Activated T-helper 2 cell treated with anti-CD3 and anti-CD28 coated beads, Interferon-gamma antibody, Interleukin-2, Interleukin-4, amounts not matched to agents 10 μg/mL and 5 μg/mL and 100 μg/mL, durations not matched to agents 14 hours and 24 hours and 36 hours (primary cell): Measurements from ENCODE around the gene ANTKMT. TPM values are rescaled to one million over a fixed set of nuclear protein-coding genes. Genes with fewer than 3 reads are reported as not detected.
A peak's percentile ranks its signal among the peaks of the same experiment; 100 is the strongest.
"Not testable (repeated sequence)": the region's sequence is repeated elsewhere in the genome, so short reads cannot be mapped to it uniquely, and the experiment has no call there.

Experiments
- DNase-seq: peaks from one replicate; pipeline ENCODE4 v3.0.0; 2021; ENCODE audit warnings: low spot score
- H3K27ac Mint-ChIP-seq: one replicate; pipeline ENCODE4 v1.8.0; 2021; ENCODE audit warnings: mixed read lengths
- H3K27me3 Mint-ChIP-seq: one replicate; pipeline ENCODE4 v1.8.0; 2021; ENCODE audit warnings: low read depth, mixed read lengths
- H3K36me3 Mint-ChIP-seq: one replicate; pipeline ENCODE4 v1.8.0; 2021; ENCODE audit warnings: low read depth, mixed read lengths
- H3K4me1 Mint-ChIP-seq: one replicate; pipeline ENCODE4 v1.8.0; 2021; ENCODE audit warnings: low read depth, mixed read lengths
- H3K4me3 Mint-ChIP-seq: one replicate; pipeline ENCODE4 v1.8.0; 2021; ENCODE audit warnings: low read depth, mild to moderate bottlenecking, moderate library complexity, mixed read lengths
- H3K9me3 Mint-ChIP-seq: one replicate; pipeline ENCODE4 v1.8.0; 2021; ENCODE audit warnings: mixed read lengths
- intact Hi-C: fragments of 100-400 bp; cut with micrococcal nuclease; formaldehyde crosslinking; loops from one replicate; pipeline ENCODE4 v1.15.1; 2023
- total RNA-seq: library from RNA; stranded (reverse); gene quantifications from 2 replicates; pipeline ENCODE4 v1.2.3, GENCODE V29; 2022

ANTKMT gene
- total RNA-seq, 1 donor from 2014 or later, result 54.4 TPM

GRCh38 chr16:733382-734207 is 12.6 kb downstream of the ANTKMT start:
- no peaks in the 10 kb centered on the region for H3K9me3 Mint-ChIP-seq
- no peak overlapping the region for H3K4me3 Mint-ChIP-seq
- H3K36me3 Mint-ChIP-seq, result peaks cover 32% of the 10 kb centered on the region
- H3K27ac Mint-ChIP-seq, result no peak overlapping the region
- intact Hi-C loops, result no loop called here
- peaks cover 15% of the 10 kb centered on the region for H3K4me1 Mint-ChIP-seq
- DNase-seq, result no peak
- H3K27me3 Mint-ChIP-seq, result no peaks in the 10 kb centered on the region

- Mint-ChIP-seq H3K36me3 (peaks cover 35% of the 10 kb centered on the region), H3K4me1 (peaks cover 15% of the 10 kb centered on the region), H3K9me3 (no peaks in the 10 kb centered on the region), H3K27ac (no peak overlapping the region), H3K4me3 (no peak overlapping the region), H3K27me3 (no peaks in the 10 kb centered on the region)
- no peak for DNase-seq
- intact Hi-C loops, result no loop called here
Measured at GRCh38 chr16:734208-734980, 13.4 kb downstream of the ANTKMT start.

GRCh38 chr16:734981-735881 is 14.3 kb downstream of the ANTKMT start:
- H3K4me3 Mint-ChIP-seq, result no peak overlapping the region
- peaks cover 17% of the 10 kb centered on the region for H3K4me1 Mint-ChIP-seq
- intact Hi-C loops, result no loop called here
- peak overlapping the region; percentile 20 for H3K27ac Mint-ChIP-seq
- H3K9me3 Mint-ChIP-seq, result no peaks in the 10 kb centered on the region
- DNase-seq, result no peak
- H3K27me3 Mint-ChIP-seq, result no peaks in the 10 kb centered on the region
- H3K36me3 Mint-ChIP-seq, result peaks cover 35% of the 10 kb centered on the region

- Mint-ChIP-seq H3K4me3 (peak overlapping the region; percentile 26), H3K4me1 (peaks cover 17% of the 10 kb centered on the region), H3K36me3 (peaks cover 35% of the 10 kb centered on the region), H3K27me3 (no peaks in the 10 kb centered on the region), H3K27ac (peak overlapping the region; percentile 57), H3K9me3 (no peaks in the 10 kb centered on the region)
- intact Hi-C loops, result no loop called here
- no peak for DNase-seq
Measured at GRCh38 chr16:735982-736453, 15.1 kb downstream of the ANTKMT start.

DNA sequence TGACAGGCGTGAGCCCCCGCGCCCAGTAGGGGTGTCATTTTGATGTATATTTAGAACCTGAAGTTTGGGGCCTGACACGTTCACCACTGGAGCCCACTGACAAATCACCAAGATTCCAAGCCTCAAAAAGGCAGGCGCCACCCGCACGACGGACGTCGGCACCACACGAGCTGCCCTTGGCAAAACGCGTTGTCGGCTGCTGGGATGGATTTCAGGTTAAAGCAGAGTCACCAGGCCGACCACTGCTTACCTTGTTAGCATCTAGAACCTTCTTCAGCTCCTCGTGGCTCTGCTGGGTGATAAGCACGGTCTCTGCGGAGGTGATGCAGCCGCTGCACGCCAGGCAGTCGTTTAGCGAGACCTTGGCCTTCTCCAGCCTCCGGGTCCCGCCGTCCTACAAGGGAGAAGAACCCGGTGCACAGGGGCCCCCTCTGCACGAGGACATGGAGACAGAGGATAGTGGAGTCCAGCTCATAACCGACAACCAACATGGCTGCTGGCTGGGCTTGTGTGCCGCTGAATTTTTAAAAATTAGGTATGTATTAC is 16.1 kb downstream of the ANTKMT start:
- Mint-ChIP-seq H3K4me3 (no peak overlapping the region), H3K27ac (no peak overlapping the region), H3K9me3 (no peaks in the 10 kb centered on the region), H3K36me3 (peaks cover 35% of the 10 kb centered on the region), H3K27me3 (no peaks in the 10 kb centered on the region), H3K4me1 (peaks cover 17% of the 10 kb centered on the region)
- no peak for DNase-seq
- intact Hi-C loops, result no loop called here

- Mint-ChIP-seq H3K36me3 (peaks cover 25% of the 10 kb centered on the region), H3K4me1 (peaks cover 17% of the 10 kb centered on the region), H3K9me3 (no peaks in the 10 kb centered on the region), H3K27ac (no peak overlapping the region), H3K4me3 (peak overlapping the region; percentile 79), H3K27me3 (no peaks in the 10 kb centered on the region)
- no peak for DNase-seq
- intact Hi-C loops, result loop anchor here (5.0 kb wide), 1 partner anchor 47 kb away; the partner anchor contains the start of genes CHTF18 and RPUSD1
Measured at GRCh38 chr16:739560-740458, 18.9 kb downstream of the ANTKMT start.

DNA sequence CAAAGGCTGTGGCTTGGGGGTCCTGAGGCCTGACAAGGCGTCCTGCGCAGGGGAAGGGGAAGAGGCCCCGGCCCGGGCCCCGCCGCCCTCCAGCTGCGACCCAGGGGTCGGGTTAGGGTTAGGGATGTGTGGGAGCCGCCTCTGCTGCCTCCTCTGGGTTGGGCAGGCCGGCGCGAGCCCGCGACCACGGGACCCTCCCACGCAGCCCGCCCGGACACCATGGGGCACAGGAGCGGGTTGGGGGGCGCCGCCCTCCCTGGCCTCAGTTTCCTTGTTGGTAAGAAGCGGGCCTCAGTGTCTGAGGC is 19.5 kb downstream of the ANTKMT start:
- DNase-seq, result no peak
- H3K27ac Mint-ChIP-seq, result peak overlapping the region; percentile 52
- intact Hi-C loops, result loop anchor here (5.0 kb wide), 1 partner anchor 47 kb away; the partner anchor contains the start of genes CHTF18 and RPUSD1

DNA sequence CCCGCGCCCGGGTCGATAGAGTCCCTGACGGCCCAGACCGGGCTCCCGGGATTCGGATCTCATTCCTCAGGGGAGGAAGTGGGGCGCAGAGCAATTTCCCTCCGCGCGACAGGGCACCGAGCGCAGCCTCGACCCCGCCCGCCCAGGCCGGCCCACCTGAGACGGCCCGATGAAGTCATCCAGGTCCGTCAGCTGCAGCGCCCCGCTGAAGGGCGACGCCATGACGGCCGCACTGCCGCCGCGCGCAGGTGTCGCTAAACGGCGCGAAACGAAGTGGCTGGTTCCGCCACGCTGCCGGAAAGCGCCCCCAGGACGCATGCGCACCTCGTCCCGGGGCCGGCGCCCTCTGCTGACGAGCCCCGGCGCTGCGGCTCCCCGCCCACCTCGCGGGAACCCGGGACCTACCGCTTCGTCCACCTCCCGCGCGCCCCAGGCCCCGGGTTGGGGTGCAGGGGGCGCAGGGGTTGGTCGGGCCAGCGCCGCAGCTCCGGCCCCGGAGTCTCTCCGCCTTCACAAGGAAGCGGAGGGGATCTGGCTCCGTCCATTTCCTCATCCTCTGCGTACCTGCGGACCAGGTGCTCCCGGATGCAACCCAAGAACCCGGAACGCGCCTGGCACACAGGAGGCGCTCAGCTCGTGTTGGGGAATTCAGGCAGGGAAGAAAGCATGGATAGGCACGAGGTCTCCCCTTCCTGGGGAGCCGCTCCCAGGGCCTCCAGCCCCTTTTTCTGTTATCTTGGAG is 20.0 kb downstream of the ANTKMT start, which contains the start of gene CIAO3:
Gene CIAO3, minus strand, starts transcription at position 234 of the 742 bp plus-strand sequence. Its CDS starts 12 bp downstream, at position 222.
- Mint-ChIP-seq H3K27ac (peak within 1 kb of the TSS; percentile 62), H3K36me3 (peaks cover 16% of the 10 kb centered on the region), H3K27me3 (no peaks in the 10 kb centered on the region), H3K9me3 (no peaks in the 10 kb centered on the region), H3K4me3 (peak within 1 kb of the TSS; percentile 79), H3K4me1 (peaks cover 11% of the 10 kb centered on the region)
- peak; percentile 91 for DNase-seq
- intact Hi-C loops, result loop anchor here (1.0 to 5.0 kb wide), 2 partner anchors 21 to 46 kb away; partner anchors contain the start of genes CHTF18 and RPUSD1

More for the DNA sequence above, 19.5 kb downstream of the ANTKMT start:
- Mint-ChIP-seq H3K4me1 (peaks cover 15% of the 10 kb centered on the region), H3K27me3 (no peaks in the 10 kb centered on the region), H3K36me3 (peaks cover 21% of the 10 kb centered on the region), H3K4me3 (peak overlapping the region; percentile 79), H3K9me3 (no peaks in the 10 kb centered on the region)

DNA sequence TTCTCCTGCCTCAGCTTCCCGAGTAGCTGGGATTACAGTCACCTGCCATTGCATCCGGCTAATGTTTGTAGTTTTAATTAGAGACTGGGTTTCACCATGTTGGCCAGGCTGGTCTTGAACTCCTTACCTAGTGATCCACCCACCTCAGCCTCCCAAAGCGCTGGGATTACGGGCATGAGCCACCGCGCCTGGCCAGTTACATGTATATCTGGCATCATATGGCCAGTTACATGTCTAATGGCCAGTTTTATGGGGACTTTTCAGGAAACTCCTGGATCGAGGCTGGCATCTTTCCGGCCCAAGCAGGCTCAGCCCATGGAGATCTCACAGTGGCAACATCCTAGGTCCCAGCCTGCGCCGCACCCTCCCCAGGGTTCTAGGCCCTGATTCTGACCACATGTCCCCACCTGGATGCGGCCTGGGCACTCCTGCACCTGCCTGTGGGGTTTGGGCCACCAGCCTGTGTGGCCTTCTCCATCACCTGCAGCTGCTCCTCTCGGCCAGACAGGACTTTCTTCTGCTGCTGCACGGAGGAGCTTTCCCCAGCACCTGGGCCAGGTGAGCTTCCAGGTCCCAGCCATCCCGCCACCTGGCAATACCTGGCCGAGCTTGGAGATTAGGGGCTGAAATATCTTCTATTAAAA is 21.2 kb downstream of the ANTKMT start:
- Mint-ChIP-seq H3K27ac (no peak overlapping the region), H3K9me3 (no peaks in the 10 kb centered on the region), H3K27me3 (no peaks in the 10 kb centered on the region), H3K4me1 (peaks cover 7% of the 10 kb centered on the region), H3K4me3 (peak overlapping the region; percentile 26), H3K36me3 (peaks cover 10% of the 10 kb centered on the region)
- intact Hi-C loops, result loop anchor here (1.0 to 5.0 kb wide), 2 partner anchors 22 to 45 kb away; partner anchors contain the start of genes CHTF18 and RPUSD1
- no peak for DNase-seq

DNA sequence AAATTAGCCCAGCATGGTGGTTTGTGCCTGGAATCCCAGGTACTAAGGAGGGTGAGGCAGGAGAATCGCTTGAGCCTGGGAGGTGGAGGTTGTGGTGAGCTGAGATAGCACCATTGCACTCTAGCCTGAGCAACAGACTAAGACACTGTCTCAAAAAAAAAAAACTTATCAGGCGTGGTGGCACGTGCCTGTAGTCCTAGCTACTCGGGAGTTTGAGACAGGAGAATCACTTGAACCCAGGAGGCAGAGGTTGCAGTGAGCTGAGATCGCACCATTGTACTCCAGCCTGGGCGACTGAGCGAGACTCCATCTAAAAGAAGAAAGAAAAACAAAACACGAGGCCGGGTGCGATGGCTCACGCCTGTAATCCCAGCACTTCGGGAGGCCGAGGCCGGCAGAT is 21.9 kb downstream of the ANTKMT start:
- intact Hi-C loops, result loop anchor here (5.0 kb wide), 1 partner anchor 44 kb away; the partner anchor contains the start of genes CHTF18 and RPUSD1
- H3K27me3 Mint-ChIP-seq, H3K9me3 Mint-ChIP-seq, H3K4me1 Mint-ChIP-seq, H3K27ac Mint-ChIP-seq, DNase-seq, H3K4me3 Mint-ChIP-seq, H3K36me3 Mint-ChIP-seq: not testable (repeated sequence)
